ENCODE data around the gene GNAO1.

GRCh38 chr16:56268799-56269198 is 77.5 kb downstream of the GNAO1 start:
- TF ChIP-seq CTCF (conservative IDR thresholded peaks at IDR 0.05 in 1 of 2, IDR thresholded peaks at IDR 0.05 in 1 of 2; ENCODE audit: extremely low read depth in 1 of 2, insufficient read depth in 1 of 2, low read depth in 1 of 2, low read length in 2 of 2) (no peak), EZH2 (IDR thresholded peaks at IDR 0.05; ENCODE audit: borderline replicate concordance, low read length) (no peak)
